GM18868 (cell line): ENCODE measurements around the gene SIL1.
A peak's percentile ranks its signal among the peaks of the same experiment; 100 is the strongest.

Experiments used
- ATAC-seq: cut with Tn5 transposase; IDR thresholded peaks from one replicate; pipeline ENCODE4 v1.9.1; 2021; ENCODE audit warnings: mild to moderate bottlenecking, moderate library complexity; ENCODE audit not compliant: unreplicated experiment

Gene SIL1

GRCh38 chr5:139146809-139147482 is 51.2 kb downstream of the SIL1 start:
- ATAC-seq, result peak; percentile 85

- no peak for ATAC-seq
Measured at GRCh38 chr5:139141446-139142204, 56.5 kb downstream of the SIL1 start.

- peak; percentile 53 for ATAC-seq
Measured at GRCh38 chr5:139140591-139141071, 57.5 kb downstream of the SIL1 start.

DNA sequence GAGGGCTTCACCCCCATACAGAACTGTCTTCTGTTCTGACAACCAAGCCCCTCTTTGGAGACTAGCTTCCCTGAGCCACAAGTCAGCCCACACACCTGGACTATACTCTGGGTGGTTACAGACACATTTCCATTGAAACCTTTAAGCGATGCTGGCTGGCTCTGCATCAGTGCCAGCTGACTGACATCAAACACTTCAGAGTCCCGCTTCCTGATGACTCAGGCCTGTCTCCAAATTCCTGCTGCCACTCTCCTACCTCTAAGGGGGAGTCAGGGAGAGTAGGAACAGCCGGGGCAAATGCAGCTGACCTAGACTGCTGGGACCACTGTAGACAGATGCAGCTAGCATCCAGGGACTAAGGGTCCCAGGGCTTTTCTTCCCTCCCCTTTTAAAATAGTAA is 59.4 kb downstream of the SIL1 start:
- no peak for ATAC-seq

DNA sequence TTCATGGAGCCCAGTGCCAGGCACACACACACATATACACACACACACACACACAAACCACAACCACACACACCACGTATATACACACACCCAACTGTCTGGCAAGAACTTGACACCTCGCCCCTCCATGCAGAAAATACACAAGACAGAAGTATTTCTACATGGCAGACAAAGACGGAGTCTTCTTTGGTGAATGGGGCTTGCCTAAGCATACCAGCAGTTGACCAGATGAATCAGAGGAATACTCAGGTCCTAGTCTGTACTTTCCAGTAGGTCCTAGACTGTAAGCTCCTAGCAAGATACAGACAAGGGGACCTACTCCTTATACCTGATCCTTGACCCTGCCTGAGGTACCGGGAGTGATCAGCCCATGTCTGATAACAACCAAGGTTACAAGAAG is 60.1 kb downstream of the SIL1 start:
- no peak for ATAC-seq

DNA sequence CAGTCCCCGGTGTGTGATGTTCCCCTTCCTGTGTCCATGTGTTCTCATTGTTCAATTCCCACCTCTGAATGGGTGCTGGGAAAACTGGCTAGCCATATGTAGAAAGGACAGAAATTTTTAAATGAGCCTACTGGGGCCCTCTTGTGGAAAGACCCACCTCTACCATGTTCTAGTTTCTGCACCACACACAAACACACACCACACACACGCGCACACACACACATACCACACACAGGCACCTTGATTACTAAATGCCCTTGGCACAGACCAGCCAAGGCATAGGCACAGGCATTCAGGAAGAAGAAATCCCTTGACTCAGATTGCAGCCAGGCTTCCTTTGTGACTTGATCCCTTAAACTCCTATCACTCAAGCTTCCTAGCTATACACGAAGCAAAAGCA is 60.5 kb downstream of the SIL1 start:
- no peak for ATAC-seq

DNA sequence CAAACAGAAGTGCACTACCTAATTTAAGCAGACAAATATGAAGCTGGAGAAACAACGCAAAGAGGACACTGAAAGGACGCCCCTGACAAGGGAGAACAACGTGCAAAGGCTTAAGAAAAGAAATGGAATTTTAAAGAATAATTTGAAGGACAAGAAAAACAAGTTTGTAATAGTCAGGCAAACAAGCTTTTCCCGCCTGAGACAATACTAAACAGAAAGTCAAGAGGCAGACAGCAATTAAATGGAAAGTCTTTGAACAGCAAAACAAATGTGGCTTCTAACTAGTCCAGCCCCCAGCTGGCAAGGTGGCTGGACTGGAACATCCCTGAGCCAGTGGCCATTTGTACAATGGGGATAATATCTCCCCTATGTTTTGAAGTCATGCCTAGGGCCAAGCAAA is 63.3 kb downstream of the SIL1 start:
- no peak for ATAC-seq

GRCh38 chr5:139133282-139133681 is 64.9 kb downstream of the SIL1 start:
- ATAC-seq, result no peak

DNA sequence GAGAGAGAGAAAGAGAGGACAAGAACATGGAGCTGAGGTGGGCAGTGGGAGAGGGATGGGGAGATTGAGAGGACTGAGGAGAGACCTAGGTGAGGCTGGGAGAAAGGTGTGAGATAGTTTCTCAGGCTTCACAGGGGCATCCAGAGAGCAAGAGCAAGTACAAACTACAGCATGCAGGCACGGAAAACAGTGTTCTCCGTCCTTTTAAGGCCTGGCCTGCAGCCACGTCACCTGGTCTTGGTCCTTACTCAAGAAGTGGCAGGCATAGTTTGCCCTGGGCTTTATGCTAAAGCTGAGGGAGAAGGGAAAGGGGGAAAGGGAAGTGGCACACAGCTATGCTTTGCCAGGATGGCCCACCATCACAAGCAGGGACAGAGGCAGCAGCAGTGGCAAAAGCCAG is 65.7 kb downstream of the SIL1 start:
- no peak for ATAC-seq

- no peak for ATAC-seq
Measured at GRCh38 chr5:139131921-139132432, 66.2 kb downstream of the SIL1 start.

GRCh38 chr5:139131465-139131864 is 66.7 kb downstream of the SIL1 start:
- no peak for ATAC-seq

GRCh38 chr5:139131062-139131461 is 67.1 kb downstream of the SIL1 start:
- ATAC-seq, result no peak

- no peak for ATAC-seq
Measured at GRCh38 chr5:139130214-139130613, 68.0 kb downstream of the SIL1 start.

DNA sequence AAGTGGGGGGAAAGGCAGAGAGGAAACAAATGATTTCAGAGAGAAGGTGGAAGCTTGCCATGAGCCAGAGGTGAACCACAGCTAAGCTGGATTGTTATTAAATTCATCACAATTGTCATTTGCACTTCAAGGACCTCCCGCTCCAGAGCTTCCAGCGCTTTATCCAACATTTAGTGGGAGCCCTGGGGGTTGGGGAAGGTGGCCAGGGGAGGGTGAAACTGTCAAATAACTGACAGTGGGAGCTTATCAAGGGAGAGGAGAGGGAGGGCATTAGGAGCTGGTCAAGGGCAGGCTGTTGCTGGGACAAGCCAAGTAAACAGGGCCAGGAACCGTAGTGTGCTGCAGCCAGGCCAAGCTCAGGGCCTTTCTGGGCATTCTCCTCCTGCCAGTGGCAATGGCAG is 71.5 kb downstream of the SIL1 start:
- no peak for ATAC-seq

GRCh38 chr5:139125991-139126390 is 72.2 kb downstream of the SIL1 start:
- no peak for ATAC-seq

DNA sequence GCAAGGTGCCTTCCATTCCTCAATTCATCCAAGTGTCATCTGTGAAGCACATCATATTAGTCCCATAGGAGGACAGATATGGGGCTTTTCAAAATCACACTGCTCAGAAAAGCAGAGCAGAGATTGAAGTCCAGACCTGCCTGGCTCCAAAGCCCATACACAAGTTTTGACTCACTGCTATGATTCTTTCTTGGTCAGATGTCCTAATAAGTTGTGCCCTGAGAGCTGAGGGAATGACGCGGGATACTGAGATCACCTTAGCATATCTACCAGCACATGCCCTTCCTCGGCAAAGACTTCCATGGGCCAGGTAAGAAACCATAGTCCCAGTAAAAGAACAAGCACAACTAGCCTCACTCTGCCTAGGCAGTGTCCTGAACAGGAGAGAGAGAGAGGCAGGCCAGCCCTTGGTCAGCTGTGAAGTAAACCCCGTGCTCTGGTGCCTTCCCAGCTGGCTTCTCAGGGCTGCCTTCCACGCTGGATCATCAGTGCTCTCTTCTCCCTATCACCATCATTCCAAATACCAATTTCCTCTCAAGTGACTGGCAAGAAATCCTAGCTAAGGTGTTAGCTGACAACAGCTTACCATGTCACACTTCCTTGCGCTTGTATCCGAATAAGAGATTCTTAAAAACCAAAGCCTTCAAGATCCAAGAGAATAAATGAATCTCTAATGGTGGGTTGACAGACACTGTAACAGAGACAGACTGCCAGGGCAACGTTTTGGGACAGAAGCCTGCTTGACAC is 73.2 kb downstream of the SIL1 start:
- no peak for ATAC-seq

DNA sequence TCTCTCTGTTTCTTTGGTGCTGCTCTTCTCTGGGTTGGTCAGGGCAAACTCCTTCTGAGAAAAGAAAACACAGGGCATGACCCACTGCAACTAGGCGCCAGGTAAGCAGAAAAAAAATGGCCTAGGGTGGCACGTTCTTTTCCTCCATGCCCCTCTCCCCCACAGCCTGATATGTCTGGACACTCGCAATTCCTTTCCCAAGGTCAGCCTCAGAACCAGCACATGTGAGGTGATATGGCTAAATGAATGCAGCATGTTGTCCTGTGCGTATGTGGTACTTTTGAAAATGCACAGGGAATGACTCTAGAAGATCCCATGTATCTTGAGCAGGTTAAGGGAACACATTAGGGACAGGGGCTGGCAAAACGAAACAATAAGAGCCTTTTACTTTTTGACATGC is 77.0 kb downstream of the SIL1 start:
- ATAC-seq, result no peak

- ATAC-seq, result no peak
Measured at GRCh38 chr5:139120521-139120920, 77.6 kb downstream of the SIL1 start.

GRCh38 chr5:139118804-139119203 is 79.4 kb downstream of the SIL1 start:
- no peak for ATAC-seq

- no peak for ATAC-seq
Measured at GRCh38 chr5:139117342-139117884, 80.8 kb downstream of the SIL1 start.

DNA sequence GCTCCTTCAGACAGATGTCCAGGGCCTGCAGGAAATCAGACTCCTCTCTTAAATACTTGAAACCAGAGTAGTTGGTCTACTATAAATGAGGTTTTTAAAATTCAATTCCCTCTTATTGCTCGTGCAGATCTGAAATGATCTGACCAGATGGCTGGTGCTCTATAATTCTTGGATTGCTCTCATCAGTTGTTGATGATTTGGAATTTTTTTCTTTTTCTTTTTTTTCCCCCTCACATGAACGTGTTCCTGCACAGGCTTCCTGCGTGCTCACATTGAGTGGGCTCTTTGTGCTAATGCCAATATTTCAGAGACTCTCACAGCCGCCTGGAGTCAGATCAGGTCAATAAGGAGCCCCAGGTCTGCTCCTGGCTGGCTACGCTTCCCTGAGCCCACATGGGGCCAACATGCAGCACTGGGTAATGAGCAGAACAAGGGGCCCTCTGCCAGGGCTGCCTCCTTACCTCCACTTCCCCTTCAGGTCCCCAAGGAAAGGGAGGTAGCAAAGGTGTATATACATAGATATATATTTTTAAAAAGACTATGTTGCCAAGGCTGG is 82.0 kb downstream of the SIL1 start:
- no peak for ATAC-seq
